ENCODE results near the gene TEX53. TPM values are rescaled to one million over a fixed set of nuclear protein-coding genes. Genes with fewer than 3 reads are reported as not detected.

The TEX53 gene
- total RNA-seq, 1 experiment from 2014 or later, result not detected

DNA sequence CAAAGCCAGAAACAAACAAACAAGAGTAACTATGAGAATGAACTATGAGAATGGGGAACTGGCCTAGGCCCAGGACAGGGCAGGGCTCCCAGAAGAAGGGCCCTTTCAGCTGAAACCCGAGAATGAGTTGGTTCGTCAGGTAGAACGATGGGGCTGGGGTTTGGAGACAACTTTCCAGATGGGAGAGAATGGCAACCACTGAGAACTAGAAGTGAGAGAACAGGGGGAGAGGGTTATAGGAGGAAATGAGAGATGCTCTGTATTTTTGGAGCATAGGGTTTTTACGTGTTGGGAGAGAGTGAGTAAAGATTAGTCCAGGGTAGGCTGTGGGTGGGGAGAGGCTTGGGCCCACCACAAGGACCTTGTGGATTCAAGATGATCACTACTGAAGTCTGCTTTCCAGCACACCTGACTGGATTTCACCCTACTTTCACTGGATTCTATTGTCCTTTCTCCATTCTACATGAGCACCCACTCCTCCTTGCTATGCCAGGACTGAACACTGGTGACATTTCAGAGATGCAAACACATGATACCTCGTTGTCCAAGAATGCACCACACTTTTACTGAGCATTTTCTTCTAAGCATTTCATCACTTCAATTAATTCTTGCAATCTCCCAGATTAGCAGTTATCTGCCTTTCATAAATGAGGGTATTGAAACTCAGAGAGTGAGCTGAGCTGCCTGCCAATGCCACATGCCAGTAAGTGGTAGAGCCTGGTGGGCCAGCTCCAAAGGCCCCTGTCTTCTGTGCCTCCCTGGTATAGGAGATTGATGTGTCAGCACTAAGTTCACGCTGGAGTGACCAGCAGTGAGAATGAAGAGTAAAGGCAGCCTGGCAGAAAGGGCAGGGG, 49.7 kb downstream of the TEX53 start:
- ChIA-PET POLR2A (no interaction called here), CTCF (no interaction called here)
- no peaks in the 10 kb centered on the region for H3K9me3 Mint-ChIP-seq (ENCODE audit: unreplicated experiment)
- Histone ChIP-seq H3K27me3 (replicated peaks; ENCODE audit: control insufficient read depth, insufficient read depth, low read length) (no peaks in the 10 kb centered on the region), H3K36me3 (ENCODE audit: control insufficient read depth, insufficient read depth, low read length) (no peaks in the 10 kb centered on the region), H3K4me1 (0 out of 2 replicates have a peak, but pooled peaks cover 10% of the 10 kb centered on the region), H3K4me3 (ENCODE audit: low read depth, low read length) (no peak overlapping the region), H3K9me3 (no peaks in the 10 kb centered on the region)
- H3K27ac Mint-ChIP-seq (ENCODE audit: unreplicated experiment), result no peak overlapping the region
- no peak for DNase-seq
- TF ChIP-seq CTCF (IDR thresholded peaks at IDR 0.05; ENCODE audit: insufficient read depth in 1 of 2, low read depth in 1 of 2, low read length in 1 of 2, severe bottlenecking in 1 of 2, unreplicated experiment in 1 of 2), result no peak
- H3K4me3 Mint-ChIP-seq (ENCODE audit: unreplicated experiment), result no peak overlapping the region
- H3K4me1 Mint-ChIP-seq (ENCODE audit: low read depth, unreplicated experiment), result peaks cover 13% of the 10 kb centered on the region
- H3K27me3 Mint-ChIP-seq (ENCODE audit: insufficient read depth, unreplicated experiment), result no peaks in the 10 kb centered on the region
- no TSS peak for BruUV-seq (replicated peaks)
- H3K36me3 Mint-ChIP-seq (ENCODE audit: insufficient read depth, unreplicated experiment), result peaks cover 5% of the 10 kb centered on the region
- intact Hi-C loops (cut with micrococcal nuclease; ENCODE audit: unreplicated experiment), result no loop called here

DNA sequence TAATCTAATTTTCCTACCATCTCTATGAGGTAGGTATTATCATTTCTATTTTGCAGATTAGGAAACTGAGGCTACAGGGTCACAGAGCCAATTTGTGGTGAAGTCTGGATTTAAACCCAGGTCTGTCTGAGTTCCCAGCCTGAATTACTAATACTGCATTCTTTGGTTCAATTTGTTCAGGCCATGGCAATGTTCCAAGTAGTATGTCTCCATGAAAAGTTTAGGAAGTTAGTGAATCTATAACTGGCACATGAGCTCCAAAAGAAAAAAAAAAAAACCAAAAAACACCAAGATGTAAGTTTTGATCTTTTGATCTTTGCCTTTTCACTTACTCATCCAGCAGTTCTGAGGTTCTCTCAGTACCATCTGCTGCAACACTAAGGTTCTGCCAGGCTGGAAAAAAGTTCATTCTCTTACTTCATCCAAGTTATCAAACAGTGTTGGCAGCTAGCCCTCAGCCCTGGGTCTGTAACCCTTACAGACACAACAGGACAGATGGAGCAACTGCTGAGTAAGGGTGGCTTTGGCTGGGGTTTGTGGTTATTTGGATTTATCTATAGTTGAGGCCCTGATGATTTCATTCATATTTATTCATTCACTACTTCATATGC, 50.9 kb downstream of the TEX53 start:
- no TSS peak for BruUV-seq (replicated peaks)
- POLR2A ChIA-PET, result interaction anchor here (0.6 kb wide), 2 partner anchors 14 to 15 kb away, joined by 3 read pairs; no protein-coding TSS in a partner anchor
- intact Hi-C loops (cut with micrococcal nuclease; ENCODE audit: unreplicated experiment), result no loop called here
- no peaks in the 10 kb centered on the region for H3K27me3 ChIP-seq (replicated peaks; ENCODE audit: control insufficient read depth, insufficient read depth, low read length)
- DNase-seq, result no peak
- H3K27ac Mint-ChIP-seq (ENCODE audit: unreplicated experiment), result no peak overlapping the region
- no peak overlapping the region for H3K4me3 Mint-ChIP-seq (ENCODE audit: unreplicated experiment)
- CTCF ChIA-PET, result interaction anchor here (0.7 kb wide), 1 partner anchor 47 kb away, joined by 3 read pairs; no protein-coding TSS in a partner anchor
- no peaks in the 10 kb centered on the region for H3K9me3 ChIP-seq
- H3K27me3 Mint-ChIP-seq (ENCODE audit: insufficient read depth, unreplicated experiment), result no peaks in the 10 kb centered on the region
- no peak overlapping the region for H3K4me3 ChIP-seq (ENCODE audit: low read depth, low read length)
- H3K4me1 Mint-ChIP-seq (ENCODE audit: low read depth, unreplicated experiment), result peaks cover 7% of the 10 kb centered on the region
- H3K4me1 ChIP-seq, result 0 out of 2 replicates have a peak, but pooled peaks cover 6% of the 10 kb centered on the region
- H3K9me3 Mint-ChIP-seq (ENCODE audit: unreplicated experiment), result no peaks in the 10 kb centered on the region
- no peaks in the 10 kb centered on the region for H3K36me3 ChIP-seq (ENCODE audit: control insufficient read depth, insufficient read depth, low read length)
- peaks cover 9% of the 10 kb centered on the region for H3K36me3 Mint-ChIP-seq (ENCODE audit: insufficient read depth, unreplicated experiment)
- TF ChIP-seq CTCF (IDR thresholded peaks at IDR 0.05; ENCODE audit: insufficient read depth in 1 of 2, low read depth in 1 of 2, low read length in 1 of 2, severe bottlenecking in 1 of 2, unreplicated experiment in 1 of 2), result no peak

Other genes starting within 250 kb of the TEX53 start
- gene WHRN, start 152.3 kb downstream of the TEX53 start, total RNA-seq (2022), result 1.4 and 1.6 TPM in 2 replicates
- 143 and 147 TPM in 2 replicates for gene ATP6V1G1, start 70.0 kb downstream of the TEX53 start, total RNA-seq (2022)
- gene TMEM268, start 46.5 kb downstream of the TEX53 start, total RNA-seq (2022), result 15.1 and 21.2 TPM in 2 replicates
- gene TEX48, start 24.4 kb upstream of the TEX53 start, total RNA-seq (2022), result not detected in 2 replicates
- gene TNFSF15, start 148.2 kb upstream of the TEX53 start, total RNA-seq (2022), result 0.66 and 1.00 TPM in 2 replicates

All from Caco-2 (cell line).